ENCODE data around the gene SLC50A1. TPM values are rescaled to one million over a fixed set of nuclear protein-coding genes. Genes with fewer than 3 reads are reported as not detected.
A peak's percentile ranks its signal among the peaks of the same experiment; 100 is the strongest.

SLC50A1 gene
- total and polyA plus RNA-seq, 9 of the 15 experiments (the other 6 are each of a cell fraction or from before 2014, with no cell fraction given), result 46.5 to 132 (median 91.9) TPM

- TF ChIP-seq BCLAF1 (IDR thresholded peaks at IDR 0.05; ENCODE audit: borderline replicate concordance in 1 of 2, control insufficient read depth in 1 of 2, low read depth in 2 of 2, low read length in 1 of 2), result 0 out of 4 replicates have a peak, but pooled peaks of 1 of the 2 experiments have one; percentile 55
- TF ChIP-seq, protein P1, sequence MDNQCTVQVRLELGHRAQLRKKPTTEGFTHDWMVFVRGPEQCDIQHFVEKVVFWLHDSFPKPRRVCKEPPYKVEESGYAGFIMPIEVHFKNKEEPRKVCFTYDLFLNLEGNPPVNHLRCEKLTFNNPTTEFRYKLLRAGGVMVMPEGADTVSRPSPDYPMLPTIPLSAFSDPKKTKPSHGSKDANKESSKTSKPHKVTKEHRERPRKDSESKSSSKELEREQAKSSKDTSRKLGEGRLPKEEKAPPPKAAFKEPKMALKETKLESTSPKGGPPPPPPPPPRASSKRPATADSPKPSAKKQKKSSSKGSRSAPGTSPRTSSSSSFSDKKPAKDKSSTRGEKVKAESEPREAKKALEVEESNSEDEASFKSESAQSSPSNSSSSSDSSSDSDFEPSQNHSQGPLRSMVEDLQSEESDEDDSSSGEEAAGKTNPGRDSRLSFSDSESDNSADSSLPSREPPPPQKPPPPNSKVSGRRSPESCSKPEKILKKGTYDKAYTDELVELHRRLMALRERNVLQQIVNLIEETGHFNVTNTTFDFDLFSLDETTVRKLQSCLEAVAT (IDR thresholded peaks at IDR 0.05), result 0 out of 4 replicates have a peak, but pooled peaks of 1 of the 2 experiments have one; percentile 36
- TF ChIP-seq PTTG1 (tag; IDR thresholded peaks at IDR 0.05; ENCODE audit: low read depth), result no peak
- TF ChIP-seq TAF7 (tag; IDR thresholded peaks at IDR 0.05), result peak; percentile 76
- TF ChIP-seq, protein P2, sequence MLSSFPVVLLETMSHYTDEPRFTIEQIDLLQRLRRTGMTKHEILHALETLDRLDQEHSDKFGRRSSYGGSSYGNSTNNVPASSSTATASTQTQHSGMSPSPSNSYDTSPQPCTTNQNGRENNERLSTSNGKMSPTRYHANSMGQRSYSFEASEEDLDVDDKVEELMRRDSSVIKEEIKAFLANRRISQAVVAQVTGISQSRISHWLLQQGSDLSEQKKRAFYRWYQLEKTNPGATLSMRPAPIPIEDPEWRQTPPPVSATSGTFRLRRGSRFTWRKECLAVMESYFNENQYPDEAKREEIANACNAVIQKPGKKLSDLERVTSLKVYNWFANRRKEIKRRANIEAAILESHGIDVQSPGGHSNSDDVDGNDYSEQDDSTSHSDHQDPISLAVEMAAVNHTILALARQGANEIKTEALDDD (IDR thresholded peaks at IDR 0.05), result no peak
- no peak for TF ChIP-seq CUX1 (CRISPR knock-in tag; IDR thresholded peaks at IDR 0.05)
- 0 out of 2 replicates have a peak, but pooled peaks have one; percentile 37 for TF ChIP-seq NR2C2 (CRISPR knock-in tag; IDR thresholded peaks at IDR 0.05)
- TF ChIP-seq NR2C2 (tag; IDR thresholded peaks at IDR 0.05), result peak; percentile 64; the same call in 1 of the 2 replicates
- no peak for TF ChIP-seq ZNF121 (CRISPR knock-in tag; conservative IDR thresholded peaks at IDR 0.05)
- TF ChIP-seq GTF2F1 (IDR thresholded peaks at IDR 0.05; ENCODE audit: low read depth, low read length), result peak; percentile 68; the same call in 1 of the 2 replicates
- peak; percentile 87 for TF ChIP-seq EP400 (IDR thresholded peaks at IDR 0.05)
- peak; percentile 71 for TF ChIP-seq MBD2 (IDR thresholded peaks at IDR 0.05; ENCODE audit: borderline replicate concordance, low read depth)
- TF ChIP-seq PHF21A (IDR thresholded peaks at IDR 0.05; ENCODE audit: borderline replicate concordance, low read depth), result no peak
- no peak for TF ChIP-seq CHD1 (IDR thresholded peaks at IDR 0.05; ENCODE audit: low read length)
- TF ChIP-seq GTF2A2 (tag; IDR thresholded peaks at IDR 0.05), result no peak
- TF ChIP-seq ESRRA (IDR thresholded peaks at IDR 0.05; ENCODE audit: borderline replicate concordance, low read depth), result peak; percentile 66; the same call in 1 of the 2 replicates
These were observed 37.3 kb downstream of the SLC50A1 start, which contains the start of gene KRTCAP2 (continued) for GRCh38 chr1:155172732-155173477.

All from K562 (cell line).